GM13977 (cell line): ENCODE results near the gene HSD11B2.

ENCODE experiments used
- DNase-seq: peaks from one replicate; pipeline ENCODE4 v3.0.0; 2012; ENCODE audit warnings: low spot score
- in situ Hi-C: fragments of 300-500 bp; cut with MboI; formaldehyde crosslinking; loops from one replicate; pipeline ENCODE4 v1.12.0; 2022; ENCODE audit warnings: low sequenced_read_pairs, low pct_unique_long_range_greater_than_20kb, mixed read lengths, inconsistent platforms; ENCODE audit not compliant: unreplicated experiment
- TF ChIP-seq, protein P1 (sequence below): IDR thresholded peaks from 2 replicates; pipeline ENCODE4 v1.5.1; 2012; ENCODE audit warnings: mild to moderate bottlenecking, control low read depth; ENCODE audit not compliant: insufficient read depth; ENCODE audit errors: extremely low read depth, missing control alignments

The HSD11B2 gene

DNA sequence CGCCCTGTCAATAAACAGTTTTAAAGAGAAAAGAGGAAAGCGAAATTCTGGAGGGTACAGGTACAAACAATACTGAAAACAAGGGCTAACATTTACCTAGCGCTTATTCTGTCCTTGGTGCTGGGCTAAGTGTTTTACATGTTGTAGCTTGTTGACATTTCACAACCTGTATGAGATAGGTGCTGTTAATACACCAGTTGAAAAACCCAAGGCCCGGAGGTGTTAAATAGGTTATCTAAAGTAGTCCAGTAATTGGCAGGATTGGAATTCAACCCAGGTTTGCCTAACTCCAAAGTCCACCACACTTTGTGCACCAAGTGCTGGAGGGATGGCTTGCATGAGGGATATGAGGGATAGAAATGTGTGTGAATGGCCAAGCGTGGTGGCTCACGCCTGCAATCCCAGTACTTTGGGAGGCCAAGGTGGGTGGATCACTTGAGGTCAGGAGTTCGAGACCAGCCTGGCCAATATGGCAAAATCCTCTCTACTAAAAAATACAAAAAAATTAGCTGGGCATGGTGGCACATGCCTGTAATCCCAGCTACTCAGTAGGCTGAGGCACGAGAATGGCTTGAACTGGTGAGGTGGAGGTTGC lies 47.1 kb downstream of the HSD11B2 start:
- no peak for DNase-seq
- in situ Hi-C loops: no loop called here
- TF ChIP-seq, protein P1, sequence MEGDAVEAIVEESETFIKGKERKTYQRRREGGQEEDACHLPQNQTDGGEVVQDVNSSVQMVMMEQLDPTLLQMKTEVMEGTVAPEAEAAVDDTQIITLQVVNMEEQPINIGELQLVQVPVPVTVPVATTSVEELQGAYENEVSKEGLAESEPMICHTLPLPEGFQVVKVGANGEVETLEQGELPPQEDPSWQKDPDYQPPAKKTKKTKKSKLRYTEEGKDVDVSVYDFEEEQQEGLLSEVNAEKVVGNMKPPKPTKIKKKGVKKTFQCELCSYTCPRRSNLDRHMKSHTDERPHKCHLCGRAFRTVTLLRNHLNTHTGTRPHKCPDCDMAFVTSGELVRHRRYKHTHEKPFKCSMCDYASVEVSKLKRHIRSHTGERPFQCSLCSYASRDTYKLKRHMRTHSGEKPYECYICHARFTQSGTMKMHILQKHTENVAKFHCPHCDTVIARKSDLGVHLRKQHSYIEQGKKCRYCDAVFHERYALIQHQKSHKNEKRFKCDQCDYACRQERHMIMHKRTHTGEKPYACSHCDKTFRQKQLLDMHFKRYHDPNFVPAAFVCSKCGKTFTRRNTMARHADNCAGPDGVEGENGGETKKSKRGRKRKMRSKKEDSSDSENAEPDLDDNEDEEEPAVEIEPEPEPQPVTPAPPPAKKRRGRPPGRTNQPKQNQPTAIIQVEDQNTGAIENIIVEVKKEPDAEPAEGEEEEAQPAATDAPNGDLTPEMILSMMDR: no peak

DNA sequence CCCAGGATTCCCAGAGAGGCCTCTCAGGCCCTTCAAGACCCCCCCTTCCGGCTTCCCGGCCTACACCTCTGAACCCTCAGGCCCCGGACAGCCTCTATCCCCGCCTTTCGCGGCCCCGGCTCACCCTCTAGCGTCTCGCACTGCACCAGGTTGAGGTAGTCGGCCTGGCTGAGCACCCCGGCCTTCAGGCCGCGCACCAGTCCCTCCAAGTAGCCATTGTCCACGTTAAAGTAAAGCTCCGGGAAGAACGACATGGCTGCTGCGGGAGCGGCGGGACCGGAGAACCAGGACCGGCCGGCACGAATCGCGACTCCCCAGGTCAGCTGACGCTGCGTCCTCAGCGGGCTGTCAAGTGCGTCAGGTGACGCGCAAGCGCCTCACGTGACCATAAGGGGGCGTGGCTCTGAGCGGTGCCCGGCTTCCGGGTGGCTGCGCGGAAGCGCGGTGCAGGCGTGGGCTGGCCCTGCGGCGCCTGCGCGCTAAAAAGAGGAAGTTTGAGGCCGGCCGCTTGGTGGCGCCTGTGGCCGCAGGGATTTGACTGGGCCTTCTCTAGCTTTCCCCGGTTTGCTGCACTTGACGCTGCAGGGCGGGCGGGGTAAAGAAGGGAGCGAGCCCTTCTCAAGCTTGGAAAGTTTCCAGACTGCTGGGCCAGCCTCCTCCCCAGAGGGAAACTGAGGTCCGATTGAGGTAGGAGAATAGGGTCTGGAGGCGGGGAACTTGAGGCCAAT lies 50.1 kb downstream of the HSD11B2 start, which contains the start of gene ATP6V0D1:
Gene ATP6V0D1 (minus strand): TSS at position 325 of the 728 bp plus-strand sequence. CDS start 71 bp downstream, at position 254.
- in situ Hi-C loops: no loop called here
- TF ChIP-seq, protein P1: peak; percentile 87
- DNase-seq: peak; percentile 97

DNA sequence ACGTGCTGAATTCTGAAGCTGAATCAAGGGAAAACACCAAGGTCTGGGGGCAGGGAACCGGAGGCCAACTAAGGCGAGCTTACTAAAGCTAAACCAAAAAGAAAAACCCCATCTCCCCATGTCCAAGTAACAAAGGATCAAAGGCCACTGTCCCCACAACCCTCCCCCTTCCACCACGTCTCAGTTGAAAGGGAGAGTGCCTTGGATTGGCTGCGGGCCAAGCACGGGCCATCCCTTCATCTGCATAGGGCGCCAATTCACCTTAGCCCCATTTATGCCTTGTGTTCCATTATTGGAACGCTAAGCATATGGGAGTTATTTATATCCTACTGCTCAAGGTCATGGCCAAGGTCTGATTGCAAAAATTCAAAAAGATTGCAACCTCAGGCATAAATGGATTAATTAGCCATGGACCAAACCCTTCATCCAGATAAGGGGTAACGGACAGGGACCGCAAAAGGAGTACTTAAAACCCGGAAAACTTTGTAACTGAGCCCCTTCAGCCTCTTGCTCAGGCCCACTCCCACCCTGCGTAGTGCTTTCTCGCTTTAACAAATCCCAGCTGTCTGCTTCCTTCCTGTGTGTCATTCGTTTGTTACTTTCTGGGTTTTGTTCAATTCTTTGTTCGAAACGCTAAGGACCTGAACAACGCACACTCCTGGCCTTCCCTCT lies 50.8 kb downstream of the HSD11B2 start:
- no peak for DNase-seq
- in situ Hi-C loops: no loop called here
- TF ChIP-seq, protein P1: no peak

DNA sequence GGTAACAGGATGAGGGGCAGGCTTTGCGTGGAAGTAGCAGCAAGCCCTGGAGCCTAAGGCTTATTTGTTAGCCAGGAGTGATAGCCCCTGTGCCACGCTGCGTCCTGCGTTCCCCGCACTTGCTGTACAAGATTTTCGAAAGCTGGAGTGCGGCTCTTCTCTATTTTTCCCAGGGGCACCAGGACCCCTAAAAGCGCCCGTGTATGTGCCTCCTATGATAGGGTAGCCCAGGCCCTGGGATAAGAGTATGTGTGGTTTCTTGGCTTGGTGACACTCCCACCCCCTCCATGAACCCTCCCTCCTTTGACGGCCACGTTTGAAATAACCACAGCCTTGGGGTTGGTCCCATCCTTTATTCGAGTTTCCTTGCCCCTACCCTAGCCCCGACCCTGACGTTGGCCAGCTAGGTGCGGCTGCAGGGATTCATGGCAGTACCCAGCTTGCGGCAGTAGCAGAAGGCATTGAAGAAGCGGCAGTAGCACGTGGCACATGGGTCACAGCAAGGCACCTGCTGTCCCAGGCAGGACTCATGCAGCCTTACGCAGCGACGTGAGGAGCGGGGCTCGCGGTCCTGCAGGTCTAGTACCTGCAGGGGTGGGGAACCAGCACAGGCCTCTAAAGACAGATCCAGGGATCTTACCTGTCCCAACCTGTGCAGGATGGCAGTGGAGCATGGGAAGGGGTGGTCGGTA lies 51.5 kb downstream of the HSD11B2 start:
- DNase-seq: no peak
- TF ChIP-seq, protein P1: no peak
- in situ Hi-C loops: no loop called here

DNA sequence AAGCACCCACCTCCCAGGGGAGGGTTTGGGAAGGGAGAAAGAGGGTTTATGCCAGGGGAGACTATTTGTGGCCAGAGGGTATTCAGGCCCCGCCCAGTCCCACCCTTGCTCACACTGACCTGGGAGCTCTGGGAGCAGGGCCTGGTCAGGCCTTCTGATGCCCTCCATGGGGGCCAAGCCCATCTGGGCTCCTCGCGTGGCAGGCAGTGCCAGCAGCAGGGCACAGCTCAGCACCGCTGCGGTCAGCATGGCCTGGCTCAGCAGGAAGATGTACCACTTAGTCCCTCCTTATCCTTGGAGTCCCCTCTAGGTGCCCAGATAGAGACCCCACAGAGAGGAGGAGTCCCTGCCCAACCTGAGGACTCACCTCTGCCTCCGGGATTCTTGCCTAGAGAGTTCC lies 52.2 kb downstream of the HSD11B2 start, which contains the start of gene AGRP:
Gene AGRP (minus strand): TSS at position 398 of the 400 bp plus-strand sequence. CDS start 149 bp downstream, at position 249.
- in situ Hi-C loops: no loop called here
- DNase-seq: no peak
- TF ChIP-seq, protein P1: no peak
